CD4-positive, alpha-beta T cell treated with Interferon alpha-2 for 1 hour (primary cell): ENCODE measurements around the gene RAD51D.
"Not testable (repeated sequence)": the region's sequence is repeated elsewhere in the genome, so short reads cannot be mapped to it uniquely, and the experiment has no call there.

ENCODE experiments used
- DNase-seq, 2 donors: peaks; one replicate each; pipeline ENCODE4 v3.0.0-alpha.2; 2020 to 2022

The RAD51D gene

GRCh38 chr17:35119370-35120165, at the start of gene RAD51D:
RAD51D (minus strand) TSS chr17:35119860; CDS start chr17:35119613, 247 bp downstream.
- DNase-seq, result peak; percentile 79 to 86

DNA sequence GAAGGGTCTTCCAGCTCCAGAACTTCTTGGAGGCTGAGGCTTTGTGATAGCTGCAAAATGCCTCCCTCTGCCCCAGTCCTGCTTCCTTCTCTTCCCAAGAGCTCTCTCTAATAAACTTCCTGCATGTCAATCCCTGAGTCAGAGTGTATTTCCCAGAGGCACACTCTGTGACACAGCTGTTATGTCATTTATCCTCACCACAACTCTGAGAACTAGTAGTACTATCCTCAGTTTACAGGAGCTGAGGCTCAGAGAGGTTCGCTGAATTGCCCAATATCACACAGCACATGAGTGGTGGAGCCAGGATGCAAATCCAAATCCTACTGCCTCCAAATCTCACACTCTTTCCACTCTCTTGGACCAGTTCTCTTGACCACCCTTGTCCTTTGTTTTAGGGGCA, 48.0 kb upstream of the RAD51D start:
- DNase-seq, result no peak

- DNase-seq, result no peak
Measured at GRCh38 chr17:35167046-35167445, 47.4 kb upstream of the RAD51D start.

- DNase-seq, result no peak
Measured at GRCh38 chr17:35166526-35166925, 46.9 kb upstream of the RAD51D start.

- DNase-seq, result no peak
Measured at GRCh38 chr17:35164716-35165115, 45.1 kb upstream of the RAD51D start.

GRCh38 chr17:35163886-35164285, 44.2 kb upstream of the RAD51D start:
- DNase-seq, result no peak

- DNase-seq, result no peak
Measured at GRCh38 chr17:35162755-35163154, 43.1 kb upstream of the RAD51D start.

DNA sequence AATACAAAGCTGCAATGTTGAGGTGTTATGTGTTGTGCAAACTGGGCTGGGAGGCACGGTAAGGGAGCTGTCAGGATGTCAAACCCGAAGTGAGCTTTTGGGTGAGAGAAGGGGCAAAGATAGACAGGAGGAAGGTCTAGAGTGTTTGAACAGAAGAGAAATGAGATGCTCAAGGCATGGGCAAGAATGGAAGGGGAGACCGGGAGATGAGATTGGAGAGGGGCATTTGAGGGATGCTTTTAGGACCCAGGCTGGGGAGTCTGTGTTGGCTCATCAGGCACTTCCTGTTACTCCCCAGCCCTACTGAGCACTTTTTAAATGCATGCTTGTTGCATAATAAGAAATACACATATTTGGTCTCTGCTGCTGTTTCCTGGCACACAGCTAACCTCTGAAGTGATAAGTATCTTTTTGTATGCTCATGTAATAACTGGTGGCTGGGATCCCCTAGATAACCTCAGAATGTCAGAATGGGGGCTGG, 41.7 kb upstream of the RAD51D start:
- DNase-seq, result peak; percentile 38 to 65

DNA sequence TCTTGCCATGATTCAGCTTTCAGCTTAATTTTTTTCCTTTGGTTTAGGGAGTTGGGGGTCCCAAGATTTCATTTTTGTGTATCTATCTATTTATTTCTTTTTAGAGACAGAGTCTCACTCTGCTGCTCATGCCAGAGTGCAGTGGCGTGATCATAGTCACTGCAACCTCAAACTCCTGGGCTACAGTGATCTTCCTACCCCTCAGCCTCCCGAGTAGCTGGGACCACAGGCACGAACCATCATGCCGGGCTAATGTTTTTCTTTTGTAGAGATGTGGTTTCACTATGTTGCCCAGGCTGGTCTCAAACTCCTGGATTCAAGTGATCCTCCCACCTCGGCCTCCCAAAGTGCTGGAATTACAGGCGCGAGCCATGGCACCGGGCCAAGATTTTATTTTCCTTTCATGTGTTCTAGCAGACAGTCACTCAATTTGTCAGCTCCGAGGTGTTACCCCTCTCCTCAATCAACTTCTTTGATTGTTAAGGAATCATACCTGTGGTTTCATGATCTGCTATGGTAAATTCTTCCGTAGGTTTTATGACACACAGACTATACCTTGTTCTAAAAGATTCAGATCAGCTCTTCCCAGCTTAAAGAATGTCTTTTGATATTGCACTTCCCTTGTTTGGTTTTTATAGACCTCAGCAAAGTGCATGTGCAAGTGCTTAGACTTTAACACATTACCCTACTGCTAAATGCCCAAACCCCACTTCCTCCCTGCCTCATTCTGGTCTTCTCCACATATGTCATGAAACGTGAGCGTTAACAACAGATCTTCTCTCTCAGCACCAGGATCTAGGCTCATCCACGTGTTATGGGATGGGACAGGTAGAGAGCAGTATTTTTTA, 40.9 kb upstream of the RAD51D start:
- peak; percentile 25 to 55 for DNase-seq

DNA sequence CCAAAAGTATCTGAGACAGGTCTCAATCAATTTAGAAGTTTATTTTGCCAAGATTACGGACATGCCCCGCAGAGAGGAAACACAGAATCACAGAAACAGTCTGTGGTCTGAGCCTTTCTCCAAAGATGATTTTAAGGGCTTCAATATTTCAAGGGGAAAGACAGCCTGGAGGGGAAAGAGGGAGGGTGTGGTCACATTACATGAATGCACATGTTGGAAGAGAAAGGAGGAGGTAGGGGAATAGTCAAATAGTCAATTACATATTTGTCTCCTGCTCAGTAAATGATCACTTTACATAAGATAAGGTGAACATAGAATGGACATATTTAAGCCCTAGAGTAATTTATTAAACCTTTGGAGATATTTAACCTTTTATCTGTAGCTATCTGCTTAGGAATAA, 40.3 kb upstream of the RAD51D start:
- DNase-seq, result no peak

- DNase-seq, result no peak
Measured at GRCh38 chr17:35155246-35155645, 35.6 kb upstream of the RAD51D start.

DNA sequence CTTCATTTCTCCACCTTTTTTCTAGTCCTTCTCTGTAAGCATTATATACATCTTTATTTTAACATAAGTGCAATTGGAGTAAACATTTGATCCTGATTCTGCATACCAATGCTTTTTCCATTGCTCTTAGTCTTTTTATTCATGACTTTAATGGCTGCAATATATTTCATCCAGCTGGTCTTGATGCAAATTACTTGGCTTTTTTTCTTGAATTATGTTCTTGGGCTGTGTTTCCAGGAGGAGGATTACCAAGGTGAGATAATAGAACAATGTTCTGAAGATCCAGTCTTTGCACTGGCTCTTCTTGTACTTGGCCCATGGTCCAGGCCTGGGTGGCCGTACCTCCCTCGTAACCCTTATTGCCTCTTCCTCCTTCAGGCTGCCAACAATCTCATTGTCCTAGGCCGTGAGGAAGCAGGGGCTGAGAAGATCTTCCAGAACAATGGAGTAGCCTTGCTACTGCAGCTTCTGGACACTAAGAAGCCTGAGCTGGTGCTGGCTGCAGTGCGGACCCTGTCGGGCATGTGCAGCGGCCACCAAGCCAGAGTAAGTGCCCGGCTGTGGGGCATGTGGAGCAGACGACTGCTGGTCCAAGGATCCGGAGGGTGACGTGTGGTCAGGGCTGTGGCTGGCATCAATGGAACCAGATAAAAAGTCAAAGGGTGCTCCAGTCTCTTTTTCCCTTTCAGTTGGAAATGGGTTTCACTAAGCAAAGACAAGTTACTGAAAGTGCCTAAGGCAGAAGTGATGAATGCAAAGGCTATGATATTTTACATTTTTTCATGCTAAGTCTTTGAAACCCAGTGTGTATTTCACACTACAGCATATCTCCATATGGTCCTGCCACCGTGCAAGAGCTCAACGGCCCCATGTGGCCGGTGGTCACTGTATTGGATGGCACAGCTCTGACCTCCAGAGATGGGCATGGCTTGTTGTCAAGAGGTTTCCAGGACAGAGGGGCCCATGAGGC, 34.8 kb upstream of the RAD51D start:
- no peak for DNase-seq

DNA sequence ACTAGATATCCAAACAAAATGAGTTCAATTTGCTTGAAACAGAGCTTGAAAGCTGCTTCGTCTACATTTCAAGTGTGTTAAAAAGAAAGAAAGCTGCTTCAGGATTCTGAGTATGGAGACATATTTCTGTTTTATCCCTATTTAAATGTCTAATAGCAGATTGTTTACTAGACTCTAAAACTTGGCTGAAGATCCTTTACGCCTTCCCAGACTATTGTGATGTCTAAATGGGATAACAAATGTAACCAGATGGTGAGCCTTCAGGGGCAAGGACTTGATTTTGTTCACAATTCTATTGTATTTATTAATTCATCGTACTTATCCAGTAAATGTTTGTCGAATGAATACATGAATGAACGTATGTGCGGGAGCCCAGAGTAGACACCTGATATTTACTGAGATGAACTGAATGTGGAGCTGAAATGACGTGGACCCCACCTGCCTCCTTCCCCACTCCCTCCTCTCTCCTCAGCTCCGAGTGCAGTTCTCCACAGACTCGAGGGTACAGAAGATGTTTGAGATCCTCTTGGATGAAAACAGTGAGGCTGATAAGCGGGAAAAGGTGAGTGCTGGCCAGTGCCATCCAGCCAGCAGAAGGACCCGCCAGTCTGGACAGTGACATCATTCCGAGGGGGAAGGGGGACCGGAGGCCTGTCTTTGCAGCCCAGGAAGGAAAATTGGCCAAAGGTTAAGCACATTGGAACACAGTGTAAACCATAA, 32.9 kb upstream of the RAD51D start:
- DNase-seq, result no peak

DNA sequence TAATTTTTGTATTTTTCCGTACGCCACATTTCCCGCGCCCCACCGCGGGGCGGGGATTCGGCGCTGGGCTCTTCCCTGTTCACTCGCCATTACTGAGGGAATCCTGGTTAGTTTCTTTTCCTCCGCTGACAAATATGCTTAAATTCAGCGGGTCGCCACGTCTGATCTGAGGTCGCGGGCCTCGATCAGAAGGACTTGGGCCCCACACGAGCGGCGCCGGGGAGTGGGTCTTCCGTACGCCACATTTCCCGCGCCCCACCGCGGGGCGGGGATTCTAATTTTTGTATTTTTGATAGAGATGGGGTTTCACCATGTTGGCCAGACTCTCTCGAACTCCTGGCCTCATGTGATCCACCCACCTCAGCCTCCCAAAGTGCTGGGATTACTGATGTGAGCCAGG, 31.4 kb upstream of the RAD51D start:
- not testable (repeated sequence) for DNase-seq

DNA sequence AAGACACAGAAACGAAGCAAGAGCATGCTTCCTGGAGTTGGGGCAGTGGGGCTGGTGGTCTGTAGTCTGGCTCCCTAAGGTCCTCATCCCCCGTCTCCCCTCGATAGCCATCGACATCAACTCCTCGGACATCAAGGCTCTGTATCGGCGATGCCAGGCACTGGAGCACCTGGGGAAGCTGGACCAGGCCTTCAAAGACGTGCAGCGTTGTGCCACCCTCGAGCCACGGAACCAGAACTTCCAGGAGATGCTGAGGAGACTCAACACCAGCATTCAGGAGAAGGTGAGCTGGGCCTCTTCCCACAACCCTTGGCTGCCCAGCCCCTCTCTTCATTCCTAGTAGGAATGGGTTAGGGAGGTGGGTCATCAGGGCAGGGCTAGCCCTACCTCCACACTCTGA, 30.3 kb upstream of the RAD51D start:
- DNase-seq, result no peak

DNA sequence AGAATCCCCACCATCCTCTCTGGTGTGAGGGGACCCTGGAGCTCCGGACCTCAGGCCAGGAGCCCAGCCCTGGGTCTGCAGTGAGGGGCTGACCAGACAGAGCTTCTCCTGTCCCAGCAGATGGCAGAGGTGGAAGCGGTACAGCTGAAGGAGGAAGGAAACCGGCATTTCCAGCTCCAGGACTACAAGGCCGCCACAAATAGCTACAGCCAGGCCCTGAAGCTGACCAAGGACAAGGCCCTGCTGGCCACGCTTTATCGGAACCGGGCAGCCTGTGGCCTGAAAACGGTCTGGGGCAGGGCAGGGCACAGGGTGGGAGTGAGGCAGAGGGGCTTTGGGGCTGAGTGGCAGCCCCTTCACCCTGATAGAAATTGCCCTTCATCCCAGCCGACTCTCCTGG, 28.5 kb upstream of the RAD51D start:
- no peak for DNase-seq

- DNase-seq, result no peak
Measured at GRCh38 chr17:35147375-35147905, 27.8 kb upstream of the RAD51D start, which contains the start of gene UNC45B. UNC45B (plus strand) TSS chr17:35147817; CDS start chr17:35148264, 447 bp downstream.

DNA sequence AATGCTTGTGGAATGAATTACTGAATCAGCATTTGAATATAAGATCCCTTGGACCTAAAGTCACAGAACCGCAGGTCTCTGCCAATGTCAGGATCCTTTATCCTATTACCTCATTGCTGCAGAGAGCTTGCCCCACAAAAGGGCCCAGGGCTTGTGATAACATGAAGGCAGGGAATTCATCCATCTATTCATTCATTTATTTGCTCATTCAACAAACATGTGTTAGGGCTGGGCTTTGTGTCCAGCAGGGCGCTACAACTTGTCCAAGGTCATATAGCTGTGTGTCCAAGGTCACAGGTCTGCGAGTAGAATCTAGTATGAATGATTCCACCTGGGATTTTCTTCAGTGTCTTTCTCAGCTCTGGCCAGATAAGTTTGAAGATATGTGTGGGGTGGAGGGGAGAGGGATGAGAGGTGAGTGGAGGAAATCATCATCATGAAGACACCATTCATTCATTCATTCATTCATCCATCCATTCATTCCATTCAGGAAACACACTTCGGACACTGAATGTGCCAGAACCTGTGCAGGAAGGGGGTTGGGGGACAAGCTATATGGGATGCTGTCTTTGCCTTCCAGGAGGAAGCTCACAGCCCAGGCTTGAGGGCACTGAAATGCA, 26.7 kb upstream of the RAD51D start:
- DNase-seq, result no peak

DNA sequence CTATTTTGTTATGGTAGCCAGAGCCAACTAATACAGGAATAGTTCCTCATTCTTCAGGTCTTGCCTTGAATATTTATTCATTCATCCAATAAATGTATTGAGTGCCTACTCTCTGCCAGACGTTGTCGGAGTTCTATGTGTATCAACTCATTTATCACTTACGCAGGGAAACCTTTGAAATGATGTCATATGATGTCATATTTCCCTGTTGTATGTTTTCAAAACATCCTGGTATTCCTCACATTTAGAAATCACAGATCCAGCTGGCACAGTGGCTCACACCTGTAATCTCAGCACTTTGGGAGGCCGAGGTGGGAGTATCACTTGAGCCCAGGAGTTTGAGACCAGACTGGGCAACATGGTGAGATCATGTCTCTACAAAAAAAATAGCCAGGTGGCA, 25.2 kb upstream of the RAD51D start:
- no peak for DNase-seq

DNA sequence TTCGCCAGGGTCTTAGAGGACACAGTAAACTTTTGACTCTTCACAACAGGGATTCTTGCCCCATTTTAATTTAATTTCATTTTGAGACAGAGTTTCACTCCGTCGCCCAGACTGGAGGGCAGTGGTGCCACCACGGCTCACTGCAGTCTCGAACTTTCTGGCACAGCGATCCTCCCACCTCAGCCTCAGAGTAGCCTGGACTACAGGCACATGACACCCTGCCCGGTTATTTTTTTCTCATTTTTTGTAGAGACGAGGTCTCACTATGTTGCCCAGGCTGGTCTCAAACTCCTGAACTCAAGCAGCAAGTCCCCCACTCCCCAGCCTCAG, 22.8 kb upstream of the RAD51D start:
- DNase-seq, result no peak
